ENCODE data around the gene BTN1A1. TPM values are rescaled to one million over a fixed set of nuclear protein-coding genes. Genes with fewer than 3 reads are reported as not detected.

Gene BTN1A1
- total RNA-seq, 1 donor from 2014 or later = not detected

GRCh38 chr6:26489996-26490964 lies 9.8 kb upstream of the BTN1A1 start:
- H3K9ac ChIP-seq = no peak overlapping the region
- no peak overlapping the region for H3K4me3 ChIP-seq
- H3K36me3 Mint-ChIP-seq = no peaks in the 10 kb centered on the region
- H3K4me1 ChIP-seq = no peaks in the 10 kb centered on the region
- no peak overlapping the region for H3K27ac ChIP-seq
- H3K36me3 ChIP-seq = no peaks in the 10 kb centered on the region
- no peak overlapping the region for H3K27ac Mint-ChIP-seq
- H3K4me2 ChIP-seq = no peak overlapping the region
- no peaks in the 10 kb centered on the region for H3K4me1 Mint-ChIP-seq
- no peak for DNase-seq (ENCODE audit: low spot score)
- no peaks in the 10 kb centered on the region for H3F3A ChIP-seq (ENCODE audit: low read depth)
- no peak for TF ChIP-seq EZH2 (IDR thresholded peaks at IDR 0.05)
- TF ChIP-seq CTCF (IDR thresholded peaks at IDR 0.05) = no peak
- no peak for TF ChIP-seq EZH2phosphoT487 (IDR thresholded peaks at IDR 0.05)
- no peaks in the 10 kb centered on the region for H3K27me3 ChIP-seq
- no peaks in the 10 kb centered on the region for H3K9me3 ChIP-seq (ENCODE audit: low read depth)
- H3K9me3 Mint-ChIP-seq = peaks cover 6% of the 10 kb centered on the region
- peaks cover 8% of the 10 kb centered on the region for H3K27me3 Mint-ChIP-seq (ENCODE audit: insufficient read depth, low read depth)
- H3K4me3 Mint-ChIP-seq = no peak overlapping the region
- H4K20me1 ChIP-seq (ENCODE audit: low read depth) = no peaks in the 10 kb centered on the region
- H3K79me2 ChIP-seq (ENCODE audit: low read depth) = no peaks in the 10 kb centered on the region
- no peak overlapping the region for H2AFZ ChIP-seq (replicated peaks)

GRCh38 chr6:26491604-26492003 lies 8.5 kb upstream of the BTN1A1 start:
- no peak overlapping the region for H3K27ac Mint-ChIP-seq
- H3K4me1 ChIP-seq = no peaks in the 10 kb centered on the region
- H3K4me2 ChIP-seq = no peak overlapping the region
- no peaks in the 10 kb centered on the region for H3F3A ChIP-seq (ENCODE audit: low read depth)
- no peak overlapping the region for H3K9ac ChIP-seq
- no peaks in the 10 kb centered on the region for H3K9me3 ChIP-seq (ENCODE audit: low read depth)
- H3K4me1 Mint-ChIP-seq = no peaks in the 10 kb centered on the region
- no peaks in the 10 kb centered on the region for H3K79me2 ChIP-seq (ENCODE audit: low read depth)
- no peak overlapping the region for H3K4me3 Mint-ChIP-seq
- H3K27me3 ChIP-seq = no peaks in the 10 kb centered on the region
- no peak for TF ChIP-seq CTCF (IDR thresholded peaks at IDR 0.05)
- TF ChIP-seq EZH2phosphoT487 (IDR thresholded peaks at IDR 0.05) = no peak
- H3K4me3 ChIP-seq = no peak overlapping the region
- peaks cover 8% of the 10 kb centered on the region for H3K27me3 Mint-ChIP-seq (ENCODE audit: insufficient read depth, low read depth)
- H4K20me1 ChIP-seq (ENCODE audit: low read depth) = no peaks in the 10 kb centered on the region
- H2AFZ ChIP-seq (replicated peaks) = no peak overlapping the region
- peaks cover 4% of the 10 kb centered on the region for H3K9me3 Mint-ChIP-seq
- no peaks in the 10 kb centered on the region for H3K36me3 ChIP-seq
- DNase-seq (ENCODE audit: low spot score) = no peak
- no peak overlapping the region for H3K27ac ChIP-seq
- H3K36me3 Mint-ChIP-seq = no peaks in the 10 kb centered on the region

- no peaks in the 10 kb centered on the region for H3K9me3 Mint-ChIP-seq
- no peak overlapping the region for H3K27ac Mint-ChIP-seq
- DNase-seq (ENCODE audit: low spot score) = no peak
- peak; percentile 11 for TF ChIP-seq CTCF (IDR thresholded peaks at IDR 0.05)
- TF ChIP-seq EZH2 (IDR thresholded peaks at IDR 0.05) = no peak
- Histone ChIP-seq H3K4me3 (no peak overlapping the region), H3K27me3 (no peaks in the 10 kb centered on the region), H3K9me3 (ENCODE audit: low read depth) (no peaks in the 10 kb centered on the region), H3K4me1 (no peaks in the 10 kb centered on the region), H3K9ac (no peak overlapping the region), H4K20me1 (ENCODE audit: low read depth) (no peaks in the 10 kb centered on the region), H3K36me3 (no peaks in the 10 kb centered on the region), H2AFZ (replicated peaks) (no peak overlapping the region), H3K27ac (no peak overlapping the region), H3K79me2 (ENCODE audit: low read depth) (no peaks in the 10 kb centered on the region), H3F3A (ENCODE audit: low read depth) (no peaks in the 10 kb centered on the region), H3K4me2 (no peak overlapping the region)
- peaks cover 8% of the 10 kb centered on the region for H3K27me3 Mint-ChIP-seq (ENCODE audit: insufficient read depth, low read depth)
- H3K36me3 Mint-ChIP-seq = no peaks in the 10 kb centered on the region
- no peak overlapping the region for H3K4me3 Mint-ChIP-seq
- no peaks in the 10 kb centered on the region for H3K4me1 Mint-ChIP-seq
Observed at GRCh38 chr6:26493258-26493657, 6.8 kb upstream of the BTN1A1 start.
